GM21576 (cell line): ENCODE data around the gene ATG101.

ENCODE experiments used
- ATAC-seq: cut with Tn5 transposase; IDR thresholded peaks from one replicate; pipeline ENCODE4 v1.9.1; 2021; ENCODE audit warnings: mild to moderate bottlenecking, moderate library complexity; ENCODE audit not compliant: unreplicated experiment

The ATG101 gene

DNA sequence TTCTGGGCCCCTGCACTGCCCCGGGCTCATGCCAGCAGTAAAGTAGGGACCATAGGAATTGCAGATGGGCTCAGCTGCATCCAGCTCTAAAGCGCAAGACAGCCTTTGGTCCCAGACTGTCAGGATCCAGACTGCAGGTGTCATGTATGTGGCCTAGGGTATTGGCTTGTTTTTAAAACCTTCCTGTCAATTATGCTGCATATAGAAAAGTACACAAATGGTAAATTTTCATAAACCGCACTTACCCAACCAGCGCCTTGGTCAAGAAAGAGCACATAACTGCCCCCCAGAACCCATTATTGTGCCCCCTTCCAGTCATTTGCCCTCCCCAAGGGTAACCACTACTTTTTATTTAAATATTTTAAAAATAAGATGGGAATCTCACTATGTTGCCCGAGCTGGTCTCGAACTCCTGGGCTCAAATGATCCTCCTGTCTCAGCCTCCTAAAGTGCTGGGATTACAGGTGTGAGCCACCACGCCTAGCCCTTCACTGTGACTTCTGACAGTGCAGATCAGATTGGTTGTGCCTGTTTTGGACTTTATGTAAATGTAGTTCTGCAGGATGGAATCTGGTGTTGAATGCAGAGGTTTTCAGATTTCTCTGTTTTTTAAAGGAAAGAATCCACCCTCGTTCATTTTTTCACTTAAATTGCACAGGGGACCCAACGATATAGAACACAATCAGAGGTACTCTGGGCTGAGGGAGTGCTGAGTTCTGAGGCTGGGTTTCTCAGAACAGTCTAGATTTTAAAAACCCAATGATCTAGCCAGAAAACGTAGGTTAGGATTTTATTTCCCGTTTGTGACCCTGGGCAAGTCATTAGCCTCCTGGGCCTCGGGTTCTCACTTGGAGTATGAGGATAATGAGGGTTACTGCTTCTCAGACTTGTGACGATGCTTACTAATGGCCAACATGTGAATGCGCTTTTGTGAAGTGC lies 11.9 kb upstream of the ATG101 start:
- no peak for ATAC-seq

- no peak for ATAC-seq
These were observed 11.0 kb upstream of the ATG101 start for GRCh38 chr12:52058631-52059361.

- ATAC-seq: no peak
These were observed 9.9 kb upstream of the ATG101 start for GRCh38 chr12:52059582-52060497.

GRCh38 chr12:52060498-52061177 lies 9.1 kb upstream of the ATG101 start:
- no peak for ATAC-seq

DNA sequence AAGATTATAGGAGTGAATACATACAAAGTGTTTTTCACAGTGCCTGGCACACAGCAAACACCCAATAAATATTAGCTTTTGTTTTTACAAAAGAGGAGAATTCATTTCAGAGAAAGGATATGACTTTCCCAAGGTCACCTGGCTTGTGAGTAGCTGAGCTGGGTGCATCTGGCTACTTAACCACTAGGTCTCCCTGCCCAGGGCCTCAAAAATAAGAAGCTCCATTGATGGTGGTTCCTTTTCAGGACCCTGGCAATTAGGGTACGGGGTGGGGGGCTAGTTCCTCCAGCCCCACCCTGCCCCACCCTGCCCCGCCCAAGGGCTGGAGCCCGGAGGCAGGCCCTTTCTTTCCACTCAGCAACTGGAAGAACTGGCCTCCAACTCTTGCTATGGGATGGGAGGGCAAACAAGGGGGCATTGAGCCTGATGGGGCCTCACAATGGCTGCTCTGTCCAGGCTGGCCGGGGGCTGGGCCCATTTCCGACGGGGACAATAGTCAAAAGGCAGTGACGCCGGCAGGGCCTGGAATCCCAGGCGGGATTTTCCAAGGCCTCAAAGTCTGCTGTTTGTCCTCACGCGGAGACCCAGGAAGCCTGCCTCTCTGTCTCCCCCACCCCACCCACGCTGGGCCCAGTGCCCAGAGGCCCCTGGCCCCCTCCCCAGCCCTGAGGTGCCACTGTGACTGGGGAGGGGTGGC lies 8.2 kb upstream of the ATG101 start:
- no peak for ATAC-seq

- ATAC-seq: no peak
These were observed 7.4 kb upstream of the ATG101 start for GRCh38 chr12:52062167-52063081.

- ATAC-seq: no peak
These were observed 6.5 kb upstream of the ATG101 start for GRCh38 chr12:52063082-52063924.

DNA sequence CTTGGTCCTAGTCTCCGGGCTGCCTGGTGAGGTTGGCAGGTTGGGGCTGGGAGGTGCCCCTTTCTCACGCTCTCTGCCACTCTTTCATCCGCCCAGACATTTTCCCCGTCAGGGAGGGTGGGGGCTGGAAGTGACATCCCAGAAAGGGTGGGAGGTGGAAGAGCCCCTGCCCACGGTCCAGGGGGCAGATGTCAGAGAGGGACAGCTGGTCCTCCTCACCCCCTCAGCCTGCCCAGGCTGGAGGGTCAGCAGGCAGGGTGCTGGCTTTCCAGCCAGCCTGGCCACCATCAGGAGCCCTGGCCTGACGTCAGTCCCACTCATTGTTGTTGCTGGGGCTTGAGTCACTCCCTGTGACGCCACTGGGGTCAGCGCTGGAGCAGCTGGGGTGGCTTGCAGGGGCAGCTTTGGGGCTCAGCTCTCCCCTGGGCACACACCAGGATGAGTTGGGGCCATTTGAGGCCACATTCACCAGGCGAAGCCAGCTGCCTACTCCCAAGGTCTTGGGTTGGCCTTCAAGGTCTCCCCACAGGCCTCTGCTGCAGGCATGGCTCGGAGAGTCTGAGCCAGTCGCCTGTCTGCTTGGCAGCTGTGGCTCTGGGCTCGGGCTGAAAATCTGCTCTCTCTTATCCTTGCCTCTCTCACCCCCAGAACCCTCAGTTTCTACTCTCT lies 5.7 kb upstream of the ATG101 start:
- ATAC-seq: no peak

DNA sequence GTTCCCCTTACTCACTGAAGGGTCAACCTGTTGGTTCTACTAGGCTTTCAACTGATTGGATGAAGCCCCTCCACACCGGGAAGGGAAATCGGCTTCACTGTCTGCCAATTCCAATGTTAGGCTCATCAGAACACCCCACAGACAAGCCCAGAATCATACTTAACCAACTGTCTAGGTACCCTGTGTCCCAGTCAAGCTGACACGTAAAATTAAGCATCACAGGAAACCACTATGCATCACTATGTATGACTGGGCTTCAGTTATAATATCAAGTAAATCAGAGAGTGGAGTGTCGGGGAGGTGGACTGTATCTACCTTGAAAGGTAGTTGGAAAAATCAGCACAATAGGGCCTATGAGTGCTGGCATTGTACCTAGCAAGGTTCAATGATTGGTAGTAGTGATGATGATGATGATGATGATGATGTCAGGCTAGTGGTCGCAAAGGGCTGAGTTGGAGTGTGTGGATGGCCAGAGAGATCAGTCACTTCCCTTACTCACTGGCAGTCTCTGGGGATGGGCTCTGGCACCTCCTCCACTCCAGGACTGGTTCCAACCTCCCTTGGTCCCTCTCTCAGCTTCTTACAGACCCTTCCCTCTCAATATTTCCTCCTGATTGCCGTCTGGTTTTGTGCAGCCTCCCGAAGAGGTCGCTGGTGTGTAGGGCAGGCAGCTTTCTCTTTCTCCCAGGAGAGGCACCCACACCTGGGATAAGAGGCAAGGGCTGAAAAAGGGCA lies 3.3 kb upstream of the ATG101 start:
- ATAC-seq: no peak

GRCh38 chr12:52067081-52067374 lies 2.8 kb upstream of the ATG101 start:
- ATAC-seq: no peak

DNA sequence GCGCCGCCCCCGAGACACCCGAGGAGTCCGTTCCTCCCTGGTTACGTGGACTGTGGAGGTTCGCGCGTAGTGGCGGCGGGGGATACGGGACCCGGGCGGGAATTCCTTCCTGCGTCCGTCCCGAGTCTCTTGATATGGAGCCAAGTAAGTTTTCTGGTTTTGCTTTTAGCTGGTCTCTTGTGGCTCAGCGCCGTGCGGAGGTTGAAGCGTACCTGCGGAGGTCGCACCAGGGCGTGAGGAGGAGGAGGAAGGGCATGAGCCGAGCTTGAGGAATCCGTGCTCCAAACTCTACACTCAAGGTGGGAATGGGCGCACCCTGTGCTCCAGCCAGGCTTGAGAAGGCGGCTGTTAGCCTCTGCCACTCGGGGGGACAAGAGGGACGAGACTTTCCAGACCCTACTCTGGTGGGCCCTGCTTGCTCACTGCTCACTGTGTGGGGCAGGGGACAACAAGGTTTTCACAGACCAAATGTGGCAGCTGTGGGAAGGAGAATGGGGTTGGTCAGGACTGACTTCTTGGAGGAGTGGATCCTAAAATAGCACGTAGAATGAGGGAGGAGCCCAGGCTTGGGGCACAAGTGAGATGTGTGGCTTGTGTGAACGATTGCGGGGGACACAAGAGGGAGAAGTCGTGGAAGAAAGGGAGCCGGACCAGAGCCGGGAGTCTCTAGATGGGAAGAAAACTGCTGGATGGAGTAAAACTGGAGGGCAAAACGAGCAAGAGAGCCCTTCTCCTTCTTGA lies 577 bp downstream of the ATG101 start:
- ATAC-seq: peak; percentile 4

DNA sequence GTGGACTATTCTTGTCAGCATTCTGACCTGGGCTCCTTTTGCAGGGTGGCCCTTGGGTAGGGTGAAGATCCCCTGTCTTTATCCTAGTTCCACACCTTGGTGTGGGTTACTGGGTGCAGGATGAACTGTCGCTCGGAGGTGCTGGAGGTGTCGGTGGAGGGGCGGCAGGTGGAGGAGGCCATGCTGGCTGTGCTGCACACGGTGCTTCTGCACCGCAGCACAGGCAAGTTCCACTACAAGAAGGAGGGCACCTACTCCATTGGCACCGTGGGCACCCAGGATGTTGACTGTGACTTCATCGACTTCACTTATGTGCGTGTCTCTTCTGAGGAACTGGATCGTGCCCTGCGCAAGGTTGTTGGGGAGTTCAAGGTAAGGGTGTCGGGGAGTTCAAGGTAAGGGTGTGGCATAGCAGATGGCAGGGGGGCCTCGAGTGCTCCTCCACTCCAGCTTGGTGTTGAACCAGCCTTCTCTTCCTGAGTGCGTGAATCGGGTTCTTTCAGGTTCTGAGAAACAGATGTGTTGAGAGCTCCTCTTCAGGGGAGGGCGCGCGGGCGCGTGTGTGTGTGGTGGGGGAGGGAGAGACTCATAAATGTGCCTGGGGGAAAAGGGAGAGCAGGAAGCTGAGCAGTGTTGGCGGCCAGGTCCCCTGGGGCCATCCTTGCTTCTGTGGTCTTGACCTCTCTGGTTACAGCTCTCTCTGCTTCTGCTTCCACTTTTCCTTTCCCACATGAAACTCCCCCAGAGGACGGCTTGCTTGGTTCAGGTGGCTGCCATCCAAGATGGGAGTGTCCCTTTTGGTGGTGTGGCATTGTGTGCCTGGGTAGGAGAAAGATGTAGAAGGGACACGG lies 4.0 kb downstream of the ATG101 start:
- ATAC-seq: no peak

DNA sequence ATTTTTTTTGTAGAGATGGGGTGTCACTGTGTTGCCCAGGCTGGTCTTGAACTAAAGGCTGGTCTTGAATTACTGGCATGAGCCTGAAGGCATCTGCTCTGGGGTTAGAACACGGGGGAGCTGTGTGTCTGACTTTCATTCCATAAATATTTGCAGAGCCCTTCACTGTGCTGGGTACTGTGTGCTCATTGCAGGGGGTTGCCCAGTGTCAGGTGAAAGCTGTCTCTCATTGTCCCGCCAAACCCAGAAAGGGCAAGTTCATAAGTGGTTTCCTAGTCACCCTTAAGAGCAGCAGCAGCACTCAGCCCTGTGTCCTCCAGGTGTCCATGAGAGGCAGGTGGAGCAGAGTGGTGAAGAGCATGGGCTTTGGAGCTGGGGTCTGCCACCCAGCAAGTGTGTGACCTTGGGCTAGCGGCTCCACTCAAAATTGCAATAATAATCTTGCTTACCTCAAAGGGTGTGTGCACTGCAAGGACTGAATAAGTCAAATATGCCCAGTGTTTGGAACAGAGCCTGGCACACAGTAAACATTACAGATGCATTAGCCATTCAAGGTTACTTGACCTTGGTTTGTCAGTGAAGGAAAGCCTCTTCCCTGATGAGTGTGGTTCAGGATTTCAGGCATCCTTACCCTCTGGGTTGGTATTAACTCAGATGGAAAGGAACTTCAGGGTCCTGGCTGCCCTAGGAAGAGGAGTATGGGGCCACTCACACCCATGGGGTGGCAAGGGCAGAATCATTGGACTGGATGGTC lies 5.4 kb downstream of the ATG101 start:
- no peak for ATAC-seq

- no peak for ATAC-seq
These were observed 7.0 kb downstream of the ATG101 start for GRCh38 chr12:52076811-52077210.

- no peak for ATAC-seq
These were observed 8.5 kb downstream of the ATG101 start for GRCh38 chr12:52078276-52078675.
